Neuronal stem cell (in vitro differentiated cells): Measurements from ENCODE around the gene CABLES2.
A peak's percentile ranks its signal among the peaks of the same experiment; 100 is the strongest.

ENCODE experiments used
- DNase-seq: peaks from one replicate; pipeline ENCODE4 v3.0.0-alpha.2; 2013; ENCODE audit warnings: low spot score
- H2AFZ ChIP-seq: one replicate; pipeline ENCODE4 v1.6.1; 2013; ENCODE audit warnings: mild to moderate bottlenecking, low read length, inconsistent platforms
- H2AK5ac ChIP-seq: 2 replicates; pipeline ENCODE4 v1.6.1; 2013; ENCODE audit warnings: low read depth, mild to moderate bottlenecking, inconsistent platforms, low read length, moderate library complexity, mixed read lengths
- H2BK120ac ChIP-seq: 2 replicates; pipeline ENCODE4 v1.6.1; 2013; ENCODE audit warnings: low read depth, mild to moderate bottlenecking, inconsistent platforms, low read length, moderate library complexity, mixed read lengths
- H2BK12ac ChIP-seq: one replicate; pipeline ENCODE4 v1.6.1; 2013; ENCODE audit warnings: low read length, inconsistent platforms
- H2BK15ac ChIP-seq: 2 replicates; pipeline ENCODE4 v1.6.1; 2013; ENCODE audit warnings: mild to moderate bottlenecking, low read length, inconsistent platforms, mixed read lengths
- H2BK5ac ChIP-seq: one replicate; pipeline ENCODE4 v1.6.1; 2013; ENCODE audit warnings: inconsistent platforms, mild to moderate bottlenecking, low read length, moderate library complexity
- H3K14ac ChIP-seq: one replicate; pipeline ENCODE4 v1.6.1; 2013; ENCODE audit warnings: low read length, inconsistent platforms
- H3K18ac ChIP-seq: 2 replicates; pipeline ENCODE4 v1.6.1; 2013; ENCODE audit warnings: low read length, inconsistent platforms
- H3K23ac ChIP-seq: 2 replicates; pipeline ENCODE4 v1.6.1; 2013; ENCODE audit warnings: low read depth, mild to moderate bottlenecking, mixed read lengths, low read length, inconsistent platforms; ENCODE audit not compliant: poor library complexity
- H3K27ac ChIP-seq: replicated peaks from 3 replicates; pipeline ENCODE4 v1.5.1; 2013; ENCODE audit warnings: low read length, inconsistent platforms
- H3K27me3 ChIP-seq, 3 experiments: 2 replicates each; pipeline ENCODE4 v1.6.1; 2013; ENCODE audit warnings: low read length in 3 of 3, mild to moderate bottlenecking in 2 of 3, inconsistent platforms in 1 of 3, low read depth in 1 of 3, mixed read lengths in 1 of 3, moderate library complexity in 1 of 3; ENCODE audit not compliant: control insufficient read depth in 3 of 3, insufficient read depth in 3 of 3
- H3K36me3 ChIP-seq, 2 donors: replicated peaks in 1 of 2; 2 replicates each; pipeline ENCODE4 v1.6.1; 2013; ENCODE audit warnings: low read length in 2 of 2; ENCODE audit not compliant: control insufficient read depth in 2 of 2, insufficient read depth in 2 of 2
- H3K4ac ChIP-seq: 2 replicates; pipeline ENCODE4 v1.6.1; 2013; ENCODE audit warnings: inconsistent platforms, mild to moderate bottlenecking, low read length, moderate library complexity
- H3K4me1 ChIP-seq, 2 donors: 1 replicate in 1 of 2; 2 replicates in 1 of 2; pipeline ENCODE4 v1.6.1; 2013; ENCODE audit warnings: low read length in 2 of 2, low read depth in 1 of 2; ENCODE audit not compliant: control insufficient read depth in 2 of 2, insufficient read depth in 1 of 2
- H3K4me2 ChIP-seq: one replicate; pipeline ENCODE4 v1.6.1; 2013; ENCODE audit warnings: mild to moderate bottlenecking, low read length, inconsistent platforms; ENCODE audit not compliant: insufficient read depth, poor library complexity, severe bottlenecking
- H3K4me3 ChIP-seq, 2 donors: 2 replicates each; pipeline ENCODE4 v1.5.1; 2013; ENCODE audit warnings: low read length in 2 of 2, mild to moderate bottlenecking in 2 of 2, inconsistent platforms in 1 of 2, moderate library complexity in 1 of 2
- H3K79me1 ChIP-seq: one replicate; pipeline ENCODE4 v1.6.1; 2013; ENCODE audit warnings: low read depth, mild to moderate bottlenecking, inconsistent platforms, low read length, moderate library complexity
- H3K9ac ChIP-seq: one replicate; pipeline ENCODE4 v1.6.1; 2013; ENCODE audit warnings: mild to moderate bottlenecking, low read depth, low read length, inconsistent platforms; ENCODE audit not compliant: poor library complexity
- H3K9me3 ChIP-seq, 2 donors: replicated peaks in 1 of 2; 2 replicates each; pipeline versions ENCODE3 to v1.6.1; 2013; ENCODE audit warnings: low read length in 2 of 2, mild to moderate bottlenecking in 2 of 2, inconsistent platforms in 1 of 2, low read depth in 1 of 2, mixed read lengths in 1 of 2, moderate library complexity in 1 of 2; ENCODE audit not compliant: control insufficient read depth in 2 of 2, insufficient read depth in 1 of 2
- H4K8ac ChIP-seq: one replicate; pipeline ENCODE4 v1.6.1; 2013; ENCODE audit warnings: low read depth, mild to moderate bottlenecking, inconsistent platforms, low read length, moderate library complexity
- H4K91ac ChIP-seq: one replicate; pipeline ENCODE4 v1.6.1; 2013; ENCODE audit warnings: low read length, low read depth, mild to moderate bottlenecking, inconsistent platforms; ENCODE audit not compliant: poor library complexity
- WGBS, 2 donors: extraction: QIAGEN DNeasy Blood & Tissue Kit; methylation state at CpG; one replicate each; pipeline ENCODE4 v1.1.7; 2013; ENCODE audit warnings: missing lambda C conversion rate in 2 of 2, mixed read lengths in 1 of 2; ENCODE audit not compliant: insufficient read length in 2 of 2, insufficient replicate concordance in 1 of 2; ENCODE audit errors: extremely low coverage in 2 of 2; 5-methylcytosine and 5-hydroxymethylcytosine counted together

CABLES2 gene

GRCh38 chr20:62350098-62350628, 56.9 kb downstream of the CABLES2 start:
- H3K27ac ChIP-seq, result no peak overlapping the region

DNA sequence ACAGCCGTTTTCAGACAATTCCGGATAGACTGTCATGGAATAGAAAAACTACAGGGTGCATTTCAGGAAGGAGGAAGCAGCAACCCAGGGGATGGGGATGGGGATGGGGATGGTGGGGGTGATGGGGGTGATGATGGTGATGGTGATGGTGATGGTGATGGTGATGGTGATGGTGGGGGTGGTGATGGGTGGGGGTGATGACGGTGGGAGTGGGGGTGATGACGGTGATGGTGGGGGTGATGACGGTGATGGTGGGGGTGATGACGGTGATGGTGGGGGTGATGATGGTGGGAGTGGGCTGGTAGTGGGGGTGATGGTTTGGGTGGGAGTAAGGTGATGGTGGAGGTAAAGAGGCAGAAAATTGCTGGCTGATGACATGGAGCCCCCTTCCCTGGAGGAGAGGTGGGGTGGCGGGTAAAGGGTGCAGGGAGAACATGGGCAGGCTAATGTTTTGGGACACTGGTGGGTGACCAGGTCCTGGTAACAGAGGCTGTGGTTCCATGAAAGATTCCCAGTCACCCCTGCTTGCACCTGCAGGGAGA, 57.5 kb downstream of the CABLES2 start:
- Histone ChIP-seq H2BK120ac (no peak overlapping the region), H3K14ac (no peak overlapping the region), H2AK5ac (no peak overlapping the region), H4K8ac (no peak overlapping the region), H3K4me1 (peaks cover 2 to 4% of the 10 kb centered on the region in 2 donors), H4K91ac (no peak overlapping the region), H3K79me1 (peaks cover 18% of the 10 kb centered on the region), H3K4ac (no peak overlapping the region), H2AFZ (no peak overlapping the region), H3K23ac (peak overlapping the region; percentile 55), H2BK5ac (no peak overlapping the region), H3K18ac (no peak overlapping the region), H3K4me2 (no peak overlapping the region), H3K9ac (no peak overlapping the region), H3K9me3 (peaks cover 3 to 6% of the 10 kb centered on the region in 2 donors), H2BK15ac (no peak overlapping the region), H2BK12ac (no peak overlapping the region), H3K27ac (no peak overlapping the region), H3K27me3 (no peaks in the 10 kb centered on the region), H3K36me3 (peaks cover 44% of the 10 kb centered on the region in 2 donors), H3K4me3 (no peak overlapping the region)
- WGBS, 2 donors, result no CpG with 5 or more reads among the region's 7 CpGs
- DNase-seq, result no peak

More at GRCh38 chr20:62350098-62350628, 56.9 kb downstream of the CABLES2 start:
- Histone ChIP-seq H4K91ac (no peak overlapping the region), H2BK5ac (no peak overlapping the region), H3K18ac (peak overlapping the region; percentile 28), H3K27me3 (no peaks in the 10 kb centered on the region), H3K4me2 (no peak overlapping the region), H3K9me3 (peaks cover 3 to 6% of the 10 kb centered on the region in 2 donors), H2BK12ac (no peak overlapping the region), H2AFZ (no peak overlapping the region), H3K4ac (no peak overlapping the region), H3K9ac (no peak overlapping the region), H2AK5ac (peak overlapping the region; percentile 28), H4K8ac (no peak overlapping the region), H3K4me1 (peaks cover 5 to 9% of the 10 kb centered on the region in 2 donors), H2BK15ac (no peak overlapping the region), H3K23ac (peak overlapping the region; percentile 55), H3K4me3 (no peak overlapping the region), H2BK120ac (no peak overlapping the region), H3K79me1 (peaks cover 23% of the 10 kb centered on the region), H3K14ac (peak overlapping the region; percentile 21), H3K36me3 (peaks cover 42% of the 10 kb centered on the region in 2 donors)
- WGBS, 2 donors, result no CpG with 5 or more reads among the region's 16 CpGs
- DNase-seq, result no peak

- no peak overlapping the region for H2AK5ac ChIP-seq
- no peak overlapping the region for H4K8ac ChIP-seq
- H4K91ac ChIP-seq, result no peak overlapping the region
- no peak overlapping the region for H3K18ac ChIP-seq
- WGBS, 2 donors, result no CpG with 5 or more reads among the region's 1 CpG
- peaks cover 3 to 6% of the 10 kb centered on the region in 2 donors for H3K9me3 ChIP-seq
- H3K14ac ChIP-seq, result no peak overlapping the region
- no peak overlapping the region for H3K27ac ChIP-seq
- H3K79me1 ChIP-seq, result peaks cover 12% of the 10 kb centered on the region
- no peak overlapping the region for H3K4me2 ChIP-seq
- H2BK12ac ChIP-seq, result no peak overlapping the region
- H2BK15ac ChIP-seq, result no peak overlapping the region
- H3K4me3 ChIP-seq, result no peak overlapping the region
- no peak overlapping the region for H2BK5ac ChIP-seq
- H3K36me3 ChIP-seq, result peaks cover 44 to 50% of the 10 kb centered on the region in 2 donors
- no peak overlapping the region for H2BK120ac ChIP-seq
- H3K4ac ChIP-seq, result no peak overlapping the region
- H2AFZ ChIP-seq, result no peak overlapping the region
- no peak overlapping the region for H3K9ac ChIP-seq
- H3K4me1 ChIP-seq, result no peaks in the 10 kb centered on the region
- no peak overlapping the region for H3K23ac ChIP-seq
- H3K27me3 ChIP-seq, result no peaks in the 10 kb centered on the region
- DNase-seq, result no peak
These were observed 58.5 kb downstream of the CABLES2 start for GRCh38 chr20:62348604-62349003.

DNA sequence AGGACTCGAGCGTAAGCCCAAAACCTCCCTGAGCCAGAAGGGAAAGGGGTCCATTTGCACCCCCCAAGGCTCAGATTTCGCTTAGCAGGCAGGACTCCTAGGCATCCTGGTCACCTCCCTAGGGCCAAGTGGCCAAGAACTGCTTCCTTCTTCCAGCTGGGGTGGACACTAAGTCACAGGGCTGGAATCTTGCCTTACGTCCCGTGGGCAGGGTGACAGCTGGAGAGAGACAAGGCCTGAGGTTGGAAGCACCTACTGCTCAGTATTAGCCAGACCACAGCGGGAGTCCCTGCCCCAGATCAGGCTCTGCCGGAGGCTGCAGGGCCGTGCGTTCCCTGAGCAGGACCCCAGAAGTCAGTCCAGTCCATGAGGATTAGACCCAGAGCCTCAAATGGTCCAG, 59.6 kb downstream of the CABLES2 start:
- H3K23ac ChIP-seq, result no peak overlapping the region
- H3K36me3 ChIP-seq, result peaks cover 38 to 54% of the 10 kb centered on the region in 2 donors
- no peak overlapping the region for H2AFZ ChIP-seq
- H3K18ac ChIP-seq, result no peak overlapping the region
- H3K79me1 ChIP-seq, result peaks cover 9% of the 10 kb centered on the region
- peaks cover 3 to 6% of the 10 kb centered on the region in 2 donors for H3K9me3 ChIP-seq
- H2BK15ac ChIP-seq, result no peak overlapping the region
- H3K4me2 ChIP-seq, result no peak overlapping the region
- H3K4me1 ChIP-seq, result no peaks in the 10 kb centered on the region
- H3K4me3 ChIP-seq, result peak overlapping the region in 1 of 2 donors; percentile 47
- no peak overlapping the region for H2BK120ac ChIP-seq
- no peak overlapping the region for H3K14ac ChIP-seq
- no peak overlapping the region for H2AK5ac ChIP-seq
- no peak overlapping the region for H4K91ac ChIP-seq
- H2BK12ac ChIP-seq, result no peak overlapping the region
- no peak overlapping the region for H3K27ac ChIP-seq
- H4K8ac ChIP-seq, result no peak overlapping the region
- no peak overlapping the region for H3K4ac ChIP-seq
- WGBS, 2 donors, result no CpG with 5 or more reads among the region's 9 CpGs
- H3K9ac ChIP-seq, result no peak overlapping the region
- H3K27me3 ChIP-seq, result no peaks in the 10 kb centered on the region
- DNase-seq, result no peak
- no peak overlapping the region for H2BK5ac ChIP-seq
